Endothelial cell (in vitro differentiated cells): Measurements from ENCODE around the gene CCDC86. TPM values are rescaled to one million over a fixed set of nuclear protein-coding genes. Genes with fewer than 3 reads are reported as not detected.
A peak's percentile ranks its signal among the peaks of the same experiment; 100 is the strongest.

Source experiments
- DNase-seq: peaks from one replicate; pipeline ENCODE4 v3.0.0; 2021; ENCODE audit warnings: low spot score
- H3K27ac Mint-ChIP-seq: one replicate; pipeline ENCODE4 v1.8.0; 2021; ENCODE audit warnings: mixed read lengths, inconsistent platforms; ENCODE audit not compliant: unreplicated experiment
- H3K27me3 Mint-ChIP-seq: one replicate; pipeline ENCODE4 v1.8.0; 2021; ENCODE audit warnings: mild to moderate bottlenecking, moderate library complexity, mixed read lengths, inconsistent platforms; ENCODE audit not compliant: unreplicated experiment
- H3K36me3 Mint-ChIP-seq: one replicate; pipeline ENCODE4 v1.8.0; 2021; ENCODE audit warnings: mild to moderate bottlenecking, low read depth, mixed read lengths, inconsistent platforms; ENCODE audit not compliant: unreplicated experiment
- H3K4me1 Mint-ChIP-seq: one replicate; pipeline ENCODE4 v1.8.0; 2021; ENCODE audit warnings: mild to moderate bottlenecking, mixed read lengths, inconsistent platforms; ENCODE audit not compliant: unreplicated experiment
- H3K4me3 Mint-ChIP-seq: one replicate; pipeline ENCODE4 v1.8.0; 2021; ENCODE audit warnings: mild to moderate bottlenecking, mixed read lengths, inconsistent platforms; ENCODE audit not compliant: unreplicated experiment
- H3K9me3 Mint-ChIP-seq: one replicate; pipeline ENCODE4 v1.8.0; 2021; ENCODE audit warnings: mixed read lengths, inconsistent platforms; ENCODE audit not compliant: unreplicated experiment
- CTCF ChIP-seq: fragments of 200-600 bp; sonication (generic); IDR thresholded peaks from one replicate; pipeline ENCODE4 v1.5.0; 2021; ENCODE audit warnings: antibody characterized with exemption; ENCODE audit not compliant: unreplicated experiment
- total RNA-seq: library from RNA; stranded (reverse); fragmentation: NEBNext Ultra II Directional; extraction: Animal tissue kit (Norgen Biotek cat#: 25700); gene quantifications from one replicate; pipeline ENCODE4 v1.2.1, GENCODE V29; 2021; ENCODE audit not compliant: unreplicated experiment

Gene CCDC86
- total RNA-seq, 1 donor from 2014 or later: 15.5 TPM

GRCh38 chr11:60857378-60858232 is 15.7 kb downstream of the CCDC86 start:
- DNase-seq: no peak
- H3K4me3 Mint-ChIP-seq: no peak overlapping the region
- H3K9me3 Mint-ChIP-seq: no peaks in the 10 kb centered on the region
- peaks cover 3% of the 10 kb centered on the region for H3K27me3 Mint-ChIP-seq
- peaks cover 14% of the 10 kb centered on the region for H3K4me1 Mint-ChIP-seq
- no peaks in the 10 kb centered on the region for H3K36me3 Mint-ChIP-seq
- H3K27ac Mint-ChIP-seq: no peak overlapping the region
- TF ChIP-seq CTCF: no peak

- Mint-ChIP-seq H3K4me3 (no peak overlapping the region), H3K4me1 (peaks cover 14% of the 10 kb centered on the region), H3K27ac (no peak overlapping the region), H3K9me3 (no peaks in the 10 kb centered on the region), H3K27me3 (peaks cover 3% of the 10 kb centered on the region), H3K36me3 (no peaks in the 10 kb centered on the region)
- no peak for DNase-seq
- no peak for TF ChIP-seq CTCF
These were observed 16.3 kb downstream of the CCDC86 start for GRCh38 chr11:60858236-60858635.

- DNase-seq: no peak
- Mint-ChIP-seq H3K9me3 (no peaks in the 10 kb centered on the region), H3K4me3 (peak overlapping the region; percentile 33), H3K27me3 (peaks cover 3% of the 10 kb centered on the region), H3K36me3 (no peaks in the 10 kb centered on the region), H3K27ac (no peak overlapping the region), H3K4me1 (peaks cover 14% of the 10 kb centered on the region)
- no peak for TF ChIP-seq CTCF
These were observed 17.0 kb downstream of the CCDC86 start for GRCh38 chr11:60858731-60859464.

GRCh38 chr11:60859616-60860250 is 17.8 kb downstream of the CCDC86 start:
- Mint-ChIP-seq H3K27ac (no peak overlapping the region), H3K4me1 (peaks cover 16% of the 10 kb centered on the region), H3K36me3 (no peaks in the 10 kb centered on the region), H3K9me3 (no peaks in the 10 kb centered on the region), H3K4me3 (no peak overlapping the region), H3K27me3 (peaks cover 5% of the 10 kb centered on the region)
- no peak for TF ChIP-seq CTCF
- DNase-seq: no peak
